Measurements from ENCODE around the gene ENAH. TPM values are rescaled to one million over a fixed set of nuclear protein-coding genes. Genes with fewer than 3 reads are reported as not detected.
A peak's percentile ranks its signal among the peaks of the same experiment; 100 is the strongest.

The ENAH gene
- total and polyA plus RNA-seq, 9 of the 15 experiments (the other 6 are each of a cell fraction or from before 2014, with no cell fraction given) = 0.03 to 1.2 (median 0.15) TPM

DNA sequence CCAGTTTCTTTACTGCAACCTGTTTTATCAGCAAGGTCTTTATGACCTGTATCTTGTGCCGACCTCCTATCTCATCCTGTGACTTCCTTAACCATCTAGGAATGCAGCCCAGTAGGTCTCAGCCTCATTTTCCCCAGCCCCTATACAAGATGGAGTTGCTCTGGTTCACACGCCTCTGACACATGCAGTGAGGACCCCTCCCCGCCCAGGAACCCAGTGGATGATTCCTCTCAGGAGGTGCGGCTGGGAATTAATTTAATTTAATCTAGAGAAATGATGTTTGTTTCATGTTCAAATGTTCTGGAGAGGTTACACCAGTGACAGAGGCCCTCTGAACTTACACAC is 186.1 kb downstream of the ENAH start (continued):
- TF ChIP-seq ZNF3 (CRISPR knock-in tag; IDR thresholded peaks at IDR 0.05) (no peak), KAT8 (IDR thresholded peaks at IDR 0.05; ENCODE audit: low read depth) (no peak), SAFB2 (IDR thresholded peaks at IDR 0.05; ENCODE audit: borderline replicate concordance, low read depth, low read length, severe bottlenecking) (no peak), ZSCAN32 (CRISPR knock-in tag; IDR thresholded peaks at IDR 0.05) (peak; percentile 67; the same call in 1 of the 2 replicates), FOXA1 (IDR thresholded peaks at IDR 0.05; ENCODE audit: borderline replicate concordance) (no peak), SNIP1 (IDR thresholded peaks at IDR 0.05; ENCODE audit: low read depth) (no peak), CBFB (CRISPR knock-in tag; IDR thresholded peaks at IDR 0.05) (no peak), ZBED1 (IDR thresholded peaks at IDR 0.05) (no peak), ZFP1 (CRISPR knock-in tag; IDR thresholded peaks at IDR 0.05) (peak; percentile 43; the same call in 1 of the 2 replicates), ETS2 (tag; IDR thresholded peaks at IDR 0.05; ENCODE audit: borderline replicate concordance, poor library complexity, severe bottlenecking) (peak; percentile 66), U2AF1 (optimal IDR thresholded peaks at IDR 0.05; ENCODE audit: low read depth, low read length) (no peak), U2AF2 (optimal IDR thresholded peaks at IDR 0.05; ENCODE audit: low read depth, low read length) (no peak), GTF2F1 (IDR thresholded peaks at IDR 0.05; ENCODE audit: low read depth, low read length) (no peak), PYGO2 (tag; IDR thresholded peaks at IDR 0.05) (peak; percentile 86), RBBP5 (IDR thresholded peaks at IDR 0.05; ENCODE audit: borderline replicate concordance, insufficient read depth, low read length, poor library complexity, severe bottlenecking) (no peak), NUFIP1 (IDR thresholded peaks at IDR 0.05; ENCODE audit: partially characterized antibody) (peak; percentile 60), TEAD2 (tag; IDR thresholded peaks at IDR 0.05) (peak; percentile 96), TOE1 (IDR thresholded peaks at IDR 0.05; ENCODE audit: borderline replicate concordance) (no peak), TOE1 (CRISPR knock-in tag; IDR thresholded peaks at IDR 0.05; ENCODE audit: borderline replicate concordance, low read depth) (no peak), NR2F6 (CRISPR knock-in tag; IDR thresholded peaks at IDR 0.05) (no peak), ZNF76 (CRISPR knock-in tag; IDR thresholded peaks at IDR 0.05; ENCODE audit: borderline replicate concordance) (peak; percentile 90), NR3C1 (CRISPR knock-in tag; IDR thresholded peaks at IDR 0.05) (no peak), EWSR1 (IDR thresholded peaks at IDR 0.05; ENCODE audit: borderline replicate concordance, low read depth, partially characterized antibody) (no peak)
- TF ChIP-seq, protein P1, sequence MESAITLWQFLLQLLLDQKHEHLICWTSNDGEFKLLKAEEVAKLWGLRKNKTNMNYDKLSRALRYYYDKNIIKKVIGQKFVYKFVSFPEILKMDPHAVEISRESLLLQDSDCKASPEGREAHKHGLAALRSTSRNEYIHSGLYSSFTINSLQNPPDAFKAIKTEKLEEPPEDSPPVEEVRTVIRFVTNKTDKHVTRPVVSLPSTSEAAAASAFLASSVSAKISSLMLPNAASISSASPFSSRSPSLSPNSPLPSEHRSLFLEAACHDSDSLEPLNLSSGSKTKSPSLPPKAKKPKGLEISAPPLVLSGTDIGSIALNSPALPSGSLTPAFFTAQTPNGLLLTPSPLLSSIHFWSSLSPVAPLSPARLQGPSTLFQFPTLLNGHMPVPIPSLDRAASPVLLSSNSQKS (CRISPR knock-in tag; IDR thresholded peaks at IDR 0.05) = no peak
- TF ChIP-seq, protein P2, sequence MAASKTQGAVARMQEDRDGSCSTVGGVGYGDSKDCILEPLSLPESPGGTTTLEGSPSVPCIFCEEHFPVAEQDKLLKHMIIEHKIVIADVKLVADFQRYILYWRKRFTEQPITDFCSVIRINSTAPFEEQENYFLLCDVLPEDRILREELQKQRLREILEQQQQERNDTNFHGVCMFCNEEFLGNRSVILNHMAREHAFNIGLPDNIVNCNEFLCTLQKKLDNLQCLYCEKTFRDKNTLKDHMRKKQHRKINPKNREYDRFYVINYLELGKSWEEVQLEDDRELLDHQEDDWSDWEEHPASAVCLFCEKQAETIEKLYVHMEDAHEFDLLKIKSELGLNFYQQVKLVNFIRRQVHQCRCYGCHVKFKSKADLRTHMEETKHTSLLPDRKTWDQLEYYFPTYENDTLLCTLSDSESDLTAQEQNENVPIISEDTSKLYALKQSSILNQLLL (CRISPR knock-in tag; IDR thresholded peaks at IDR 0.05; ENCODE audit: borderline replicate concordance) = no peak
- TF ChIP-seq, protein P3, sequence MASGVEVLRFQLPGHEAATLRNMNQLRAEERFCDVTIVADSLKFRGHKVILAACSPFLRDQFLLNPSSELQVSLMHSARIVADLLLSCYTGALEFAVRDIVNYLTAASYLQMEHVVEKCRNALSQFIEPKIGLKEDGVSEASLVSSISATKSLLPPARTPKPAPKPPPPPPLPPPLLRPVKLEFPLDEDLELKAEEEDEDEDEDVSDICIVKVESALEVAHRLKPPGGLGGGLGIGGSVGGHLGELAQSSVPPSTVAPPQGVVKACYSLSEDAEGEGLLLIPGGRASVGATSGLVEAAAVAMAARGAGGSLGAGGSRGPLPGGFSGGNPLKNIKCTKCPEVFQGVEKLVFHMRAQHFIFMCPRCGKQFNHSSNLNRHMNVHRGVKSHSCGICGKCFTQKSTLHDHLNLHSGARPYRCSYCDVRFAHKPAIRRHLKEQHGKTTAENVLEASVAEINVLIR (CRISPR knock-in tag; IDR thresholded peaks at IDR 0.05) = peak; percentile 72
- TF ChIP-seq, protein P4, sequence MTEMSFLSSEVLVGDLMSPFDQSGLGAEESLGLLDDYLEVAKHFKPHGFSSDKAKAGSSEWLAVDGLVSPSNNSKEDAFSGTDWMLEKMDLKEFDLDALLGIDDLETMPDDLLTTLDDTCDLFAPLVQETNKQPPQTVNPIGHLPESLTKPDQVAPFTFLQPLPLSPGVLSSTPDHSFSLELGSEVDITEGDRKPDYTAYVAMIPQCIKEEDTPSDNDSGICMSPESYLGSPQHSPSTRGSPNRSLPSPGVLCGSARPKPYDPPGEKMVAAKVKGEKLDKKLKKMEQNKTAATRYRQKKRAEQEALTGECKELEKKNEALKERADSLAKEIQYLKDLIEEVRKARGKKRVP (CRISPR knock-in tag; IDR thresholded peaks at IDR 0.05) = peak; percentile 73
